Measurements from ENCODE around the gene TOLLIP.

Gene TOLLIP

GRCh38 chr11:1298695-1299492 lies 10.5 kb downstream of the TOLLIP start:
- DNase-seq (ENCODE audit: low read depth): no peak

GRCh38 chr11:1297576-1298473 lies 11.6 kb downstream of the TOLLIP start:
- DNase-seq (ENCODE audit: low read depth): no peak

GRCh38 chr11:1297011-1297575 lies 12.3 kb downstream of the TOLLIP start:
- DNase-seq (ENCODE audit: low read depth): no peak

GRCh38 chr11:1296287-1296686 lies 13.1 kb downstream of the TOLLIP start:
- no peak for DNase-seq (ENCODE audit: low read depth)

GRCh38 chr11:1295591-1295990 lies 13.8 kb downstream of the TOLLIP start:
- no peak for DNase-seq (ENCODE audit: low read depth)

GRCh38 chr11:1295086-1295485 lies 14.3 kb downstream of the TOLLIP start:
- no peak for DNase-seq (ENCODE audit: low read depth)

GRCh38 chr11:1293619-1294015 lies 15.8 kb downstream of the TOLLIP start:
- DNase-seq (ENCODE audit: low read depth): no peak

GRCh38 chr11:1292644-1293618 lies 16.5 kb downstream of the TOLLIP start:
- DNase-seq (ENCODE audit: low read depth): no peak

GRCh38 chr11:1292018-1292643 lies 17.3 kb downstream of the TOLLIP start:
- DNase-seq (ENCODE audit: low read depth): no peak

GRCh38 chr11:1291295-1292017 lies 18.0 kb downstream of the TOLLIP start:
- DNase-seq (ENCODE audit: low read depth): no peak

GRCh38 chr11:1290052-1291040 lies 19.1 kb downstream of the TOLLIP start:
- DNase-seq (ENCODE audit: low read depth): no peak

- DNase-seq (ENCODE audit: low read depth): no peak
These were observed 20.1 kb downstream of the TOLLIP start for GRCh38 chr11:1289211-1289935.

GRCh38 chr11:1288426-1289151 lies 20.8 kb downstream of the TOLLIP start:
- no peak for DNase-seq (ENCODE audit: low read depth)

GRCh38 chr11:1287928-1288327 lies 21.5 kb downstream of the TOLLIP start:
- DNase-seq (ENCODE audit: low read depth): no peak

- DNase-seq (ENCODE audit: low read depth): no peak
These were observed 23.6 kb downstream of the TOLLIP start for GRCh38 chr11:1285876-1286275.

- DNase-seq (ENCODE audit: low read depth): no peak
These were observed 24.1 kb downstream of the TOLLIP start for GRCh38 chr11:1285316-1285744.

- DNase-seq (ENCODE audit: low read depth): no peak
These were observed 25.5 kb downstream of the TOLLIP start for GRCh38 chr11:1283906-1284305.

- no peak for DNase-seq (ENCODE audit: low read depth)
These were observed 26.3 kb downstream of the TOLLIP start for GRCh38 chr11:1283091-1283511.

All from activated gamma-delta T cell treated with anti-CD3 and anti-CD28 coated beads, Interleukin-2, amount 50 U/mL, for 16 hours (primary cell).